Tibial artery (tissue), 4 donors: ENCODE measurements around the gene BCR.

Experiments used
- DNase-seq, 2 donors: peaks; one replicate each; pipeline ENCODE4 v3.0.0-alpha.2; 2019
- H3K27ac ChIP-seq, 2 donors: fragments of 200-600 bp; sonication (generic) in 1 of 2; 1 replicate in 1 of 2; 2 replicates in 1 of 2; pipeline ENCODE4 v1.5.1; 2018 to 2019; ENCODE audit warnings: mild to moderate bottlenecking in 1 of 2
- H3K27me3 ChIP-seq, 2 donors: fragments of 200-600 bp; sonication (generic) in 1 of 2; one replicate each; pipeline versions ENCODE4 v1.5.1 to v1.6.0; 2016 to 2019
- H3K36me3 ChIP-seq, 3 donors: fragments of 200-600 bp; sonication (generic) in 2 of 3; one replicate each; pipeline ENCODE4 v1.5.1; 2016 to 2019; ENCODE audit warnings: mild to moderate bottlenecking in 2 of 3
- H3K4me1 ChIP-seq, 4 donors: fragments of 200-600 bp; sonication (generic) in 2 of 4; 1 replicate in 3 of 4; 2 replicates in 1 of 4; pipeline ENCODE4 v1.5.1; 2016 to 2019
- H3K4me3 ChIP-seq, 2 donors: fragments of 200-600 bp; sonication (generic) in 1 of 2; 1 replicate in 1 of 2; 2 replicates in 1 of 2; pipeline ENCODE4 v1.5.1; 2018 to 2019; ENCODE audit warnings: mild to moderate bottlenecking in 2 of 2
- H3K9me3 ChIP-seq, 3 donors: fragments of 200-600 bp; sonication (generic) in 1 of 3; one replicate each; pipeline ENCODE4 v1.5.1; 2016 to 2019
- CTCF ChIP-seq, 2 experiments: fragments of 200-600 bp in 1 of 2; fragments of 450-650 bp in 1 of 2; IDR thresholded peaks; one replicate each; pipeline ENCODE4 v1.5.1; 2017 to 2019; ENCODE audit warnings: antibody characterized with exemption in 2 of 2, mild to moderate bottlenecking in 1 of 2, moderate library complexity in 1 of 2
- intact Hi-C: fragments of 100-400 bp; cut with DNase I; formaldehyde crosslinking; loops from one replicate; pipeline ENCODE4 v1.15.0; 2023; ENCODE audit warnings: low total_unique reads

Gene BCR

GRCh38 chr22:23233084-23233531 is 52.8 kb downstream of the BCR start:
- no peak overlapping the region for H3K4me3 ChIP-seq
- peaks cover 0 to 11% (median 5%) of the 10 kb centered on the region in 3 donors for H3K9me3 ChIP-seq
- TF ChIP-seq CTCF (IDR thresholded peaks at IDR 0.05): no peak
- no peak for DNase-seq
- peaks cover 0 to 78% (median 66%) of the 10 kb centered on the region in 4 donors for H3K4me1 ChIP-seq
- H3K36me3 ChIP-seq: no peaks in the 10 kb centered on the region
- intact Hi-C loops: no loop called here
- no peaks in the 10 kb centered on the region for H3K27me3 ChIP-seq
- H3K27ac ChIP-seq: peak overlapping the region in 1 of 2 donors; percentile 11

- DNase-seq: no peak
- H3K9me3 ChIP-seq: peaks cover 0 to 4% (median 0%) of the 10 kb centered on the region in 3 donors
- intact Hi-C loops: no loop called here
Observed at GRCh38 chr22:23233752-23234408, 53.6 kb downstream of the BCR start.

GRCh38 chr22:23234409-23235161 is 54.3 kb downstream of the BCR start:
- no peak for DNase-seq
- Histone ChIP-seq H3K4me3 (no peak overlapping the region), H3K36me3 (no peaks in the 10 kb centered on the region), H3K27ac (peak overlapping the region; percentile 11 to 13), H3K27me3 (no peaks in the 10 kb centered on the region), H3K9me3 (no peaks in the 10 kb centered on the region), H3K4me1 (peaks cover 0 to 92% (median 74%) of the 10 kb centered on the region in 4 donors)
- TF ChIP-seq CTCF (IDR thresholded peaks at IDR 0.05): no peak
- intact Hi-C loops: no loop called here

More at GRCh38 chr22:23233752-23234408, 53.6 kb downstream of the BCR start:
- TF ChIP-seq CTCF (IDR thresholded peaks at IDR 0.05): no peak
- peak overlapping the region in 1 of 2 donors; percentile 11 for H3K27ac ChIP-seq
- peaks cover 0 to 86% (median 72%) of the 10 kb centered on the region in 4 donors for H3K4me1 ChIP-seq
- H3K4me3 ChIP-seq: no peak overlapping the region
- H3K27me3 ChIP-seq: no peaks in the 10 kb centered on the region
- no peaks in the 10 kb centered on the region for H3K36me3 ChIP-seq

GRCh38 chr22:23235425-23235824 is 55.1 kb downstream of the BCR start:
- Histone ChIP-seq H3K27me3 (no peaks in the 10 kb centered on the region), H3K4me3 (no peak overlapping the region), H3K36me3 (no peaks in the 10 kb centered on the region), H3K9me3 (no peaks in the 10 kb centered on the region), H3K4me1 (peaks cover 0 to 89% (median 73%) of the 10 kb centered on the region in 4 donors), H3K27ac (peak overlapping the region in 1 of 2 donors; percentile 66)
- intact Hi-C loops: no loop called here
- DNase-seq: no peak
- TF ChIP-seq CTCF (IDR thresholded peaks at IDR 0.05): no peak

- no peaks in the 10 kb centered on the region for H3K9me3 ChIP-seq
- no peak for TF ChIP-seq CTCF (IDR thresholded peaks at IDR 0.05)
- no peak overlapping the region for H3K4me3 ChIP-seq
- H3K27ac ChIP-seq: peak overlapping the region; percentile 63 to 66
- no peaks in the 10 kb centered on the region for H3K36me3 ChIP-seq
- intact Hi-C loops: no loop called here
- no peaks in the 10 kb centered on the region for H3K27me3 ChIP-seq
- peaks cover 0 to 88% (median 71%) of the 10 kb centered on the region in 4 donors for H3K4me1 ChIP-seq
- no peak for DNase-seq
Observed at GRCh38 chr22:23236026-23236425, 55.7 kb downstream of the BCR start.
